H1 (cell line): ENCODE data around the gene PHKA1. TPM values are rescaled to one million over a fixed set of nuclear protein-coding genes. Genes with fewer than 3 reads are reported as not detected.

Experiments used
- E2F6 ChIP-seq: IDR thresholded peaks from 2 replicates; pipeline ENCODE4 v1.6.1; 2012; ENCODE audit warnings: inconsistent platforms
- JUND ChIP-seq: IDR thresholded peaks from 2 replicates; pipeline ENCODE4 v1.6.1; 2011; ENCODE audit warnings: mild to moderate bottlenecking, improper control_type of control experiment, low read length
- KDM5A ChIP-seq: fragments of 200-600 bp; IDR thresholded peaks from 2 replicates; pipeline ENCODE4 v1.7.1; 2012; ENCODE audit warnings: mild to moderate bottlenecking, low read length, inconsistent platforms, mixed read lengths
- MAFK ChIP-seq: IDR thresholded peaks from 2 replicates; pipeline ENCODE4 v1.6.1; 2012; ENCODE audit warnings: low read depth, mild to moderate bottlenecking, improper control_type of control experiment, low read length
- RXRA ChIP-seq: IDR thresholded peaks from 2 replicates; pipeline ENCODE4 v1.6.1; 2011; ENCODE audit warnings: low read depth, mild to moderate bottlenecking, low read length, moderate library complexity; ENCODE audit not compliant: insufficient read depth
- SAP30 ChIP-seq: fragments of 300-600 bp; sonication (generic); IDR thresholded peaks from 2 replicates; pipeline ENCODE4 v1.7.1; 2012; ENCODE audit warnings: low read length, moderate library complexity, mild to moderate bottlenecking, inconsistent platforms; ENCODE audit not compliant: insufficient read depth, insufficient replicate concordance
- SIN3A ChIP-seq, 2 experiments: IDR thresholded peaks in 1 of 2; conservative IDR thresholded peaks in 1 of 2; 2 replicates each; pipeline ENCODE4 v1.6.1; 2011 to 2012; ENCODE audit warnings: low read length in 2 of 2, improper control_type of control experiment in 1 of 2, low read depth in 1 of 2, mild to moderate bottlenecking in 1 of 2
- polyA plus RNA-seq, 7 experiments: library from polyadenylated mRNA; depleted of rRNA in 3 of 7; stranded (reverse) in 5 of 7; unstranded in 2 of 7; fragments of >200 nt in 5 of 7; fragments of 200-250 nt in 2 of 7; gene quantifications; 1 replicate in 5 of 7; 2 replicates in 1 of 7; 4 replicates in 1 of 7; pipeline versions ENCODE4 v1.2.1 to v1.2.3, GENCODE V29; 2011 to 2013; ENCODE audit warnings: missing spikeins in 2 of 7, mixed read lengths in 2 of 7
- total RNA-seq: library from RNA; stranded (reverse); fragmentation: NEBNext Ultra II Directional; extraction: Animal tissue kit (Norgen Biotek cat#: 25700); gene quantifications from 2 replicates; pipeline ENCODE4 v1.2.1, GENCODE V29; 2021
- TF ChIP-seq, protein P1 (sequence below): fragments of 300-600 bp; sonication (generic); IDR thresholded peaks from 2 replicates; pipeline ENCODE4 v1.7.1; 2012; ENCODE audit warnings: low read length, moderate library complexity, mild to moderate bottlenecking, inconsistent platforms; ENCODE audit not compliant: insufficient replicate concordance

PHKA1 gene
- total and polyA plus RNA-seq, 2 of the 8 experiments (the other 6 are each of a cell fraction or from before 2014, with no cell fraction given), result 4.2 to 7.2 TPM

DNA sequence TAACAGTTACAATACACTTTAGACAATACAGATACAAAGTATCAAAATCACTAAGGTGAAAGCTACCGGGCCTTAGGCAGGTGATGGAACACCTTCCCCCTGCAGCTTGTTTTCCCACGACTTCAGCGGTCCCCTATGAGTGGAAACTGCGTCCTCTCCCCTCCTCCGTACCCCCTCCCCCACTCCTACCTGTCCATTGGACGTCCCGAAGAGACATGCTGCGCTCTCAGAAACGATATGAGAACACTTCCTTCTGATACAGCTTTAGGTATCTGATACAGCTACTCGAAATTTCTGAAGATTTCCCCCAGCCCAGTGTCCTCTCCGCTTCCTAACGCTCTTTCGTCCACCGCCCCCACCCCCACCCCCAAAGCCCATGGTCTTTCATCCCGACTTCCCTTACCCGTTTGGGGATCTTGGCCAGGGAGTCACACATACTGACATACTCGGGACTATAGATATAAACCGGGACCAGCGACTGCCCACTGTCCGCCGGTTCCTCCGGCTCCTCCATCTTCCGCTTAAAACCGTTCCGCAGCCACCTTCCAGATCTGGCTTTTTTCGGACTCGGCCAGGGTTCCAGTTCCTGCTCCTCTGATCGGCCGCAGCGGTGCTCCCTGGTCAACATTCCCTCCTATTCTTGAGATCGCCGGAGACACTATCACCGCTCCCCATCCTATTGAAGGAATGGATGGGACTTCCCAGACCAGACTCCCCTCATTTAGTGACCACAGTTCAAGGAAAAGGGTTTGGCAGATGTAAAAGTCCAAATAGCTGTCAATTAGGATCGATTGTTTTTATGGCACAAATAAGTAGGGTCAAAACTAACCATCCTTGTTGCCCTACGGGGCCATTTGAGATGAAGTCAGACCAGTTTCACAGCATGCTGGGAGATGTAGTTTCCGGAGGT lies 141.6 kb downstream of the PHKA1 start, which contains the start of gene HDAC8 (continued):
- TF ChIP-seq E2F6 (no peak), RXRA (no peak), SAP30 (peak; percentile 29), MAFK (no peak), KDM5A (peak; percentile 32; the same call in 1 of the 2 replicates), SIN3A (conservative IDR thresholded peaks at IDR 0.05 in 1 of 2, IDR thresholded peaks at IDR 0.05 in 1 of 2; ENCODE audit: low read depth in 1 of 2, low read length in 2 of 2) (peak in 1 of 2 experiments; percentile 62; a peak in 2 of 4 replicates), JUND (no peak; the same call in 1 of the 2 replicates)
- TF ChIP-seq, protein P1, sequence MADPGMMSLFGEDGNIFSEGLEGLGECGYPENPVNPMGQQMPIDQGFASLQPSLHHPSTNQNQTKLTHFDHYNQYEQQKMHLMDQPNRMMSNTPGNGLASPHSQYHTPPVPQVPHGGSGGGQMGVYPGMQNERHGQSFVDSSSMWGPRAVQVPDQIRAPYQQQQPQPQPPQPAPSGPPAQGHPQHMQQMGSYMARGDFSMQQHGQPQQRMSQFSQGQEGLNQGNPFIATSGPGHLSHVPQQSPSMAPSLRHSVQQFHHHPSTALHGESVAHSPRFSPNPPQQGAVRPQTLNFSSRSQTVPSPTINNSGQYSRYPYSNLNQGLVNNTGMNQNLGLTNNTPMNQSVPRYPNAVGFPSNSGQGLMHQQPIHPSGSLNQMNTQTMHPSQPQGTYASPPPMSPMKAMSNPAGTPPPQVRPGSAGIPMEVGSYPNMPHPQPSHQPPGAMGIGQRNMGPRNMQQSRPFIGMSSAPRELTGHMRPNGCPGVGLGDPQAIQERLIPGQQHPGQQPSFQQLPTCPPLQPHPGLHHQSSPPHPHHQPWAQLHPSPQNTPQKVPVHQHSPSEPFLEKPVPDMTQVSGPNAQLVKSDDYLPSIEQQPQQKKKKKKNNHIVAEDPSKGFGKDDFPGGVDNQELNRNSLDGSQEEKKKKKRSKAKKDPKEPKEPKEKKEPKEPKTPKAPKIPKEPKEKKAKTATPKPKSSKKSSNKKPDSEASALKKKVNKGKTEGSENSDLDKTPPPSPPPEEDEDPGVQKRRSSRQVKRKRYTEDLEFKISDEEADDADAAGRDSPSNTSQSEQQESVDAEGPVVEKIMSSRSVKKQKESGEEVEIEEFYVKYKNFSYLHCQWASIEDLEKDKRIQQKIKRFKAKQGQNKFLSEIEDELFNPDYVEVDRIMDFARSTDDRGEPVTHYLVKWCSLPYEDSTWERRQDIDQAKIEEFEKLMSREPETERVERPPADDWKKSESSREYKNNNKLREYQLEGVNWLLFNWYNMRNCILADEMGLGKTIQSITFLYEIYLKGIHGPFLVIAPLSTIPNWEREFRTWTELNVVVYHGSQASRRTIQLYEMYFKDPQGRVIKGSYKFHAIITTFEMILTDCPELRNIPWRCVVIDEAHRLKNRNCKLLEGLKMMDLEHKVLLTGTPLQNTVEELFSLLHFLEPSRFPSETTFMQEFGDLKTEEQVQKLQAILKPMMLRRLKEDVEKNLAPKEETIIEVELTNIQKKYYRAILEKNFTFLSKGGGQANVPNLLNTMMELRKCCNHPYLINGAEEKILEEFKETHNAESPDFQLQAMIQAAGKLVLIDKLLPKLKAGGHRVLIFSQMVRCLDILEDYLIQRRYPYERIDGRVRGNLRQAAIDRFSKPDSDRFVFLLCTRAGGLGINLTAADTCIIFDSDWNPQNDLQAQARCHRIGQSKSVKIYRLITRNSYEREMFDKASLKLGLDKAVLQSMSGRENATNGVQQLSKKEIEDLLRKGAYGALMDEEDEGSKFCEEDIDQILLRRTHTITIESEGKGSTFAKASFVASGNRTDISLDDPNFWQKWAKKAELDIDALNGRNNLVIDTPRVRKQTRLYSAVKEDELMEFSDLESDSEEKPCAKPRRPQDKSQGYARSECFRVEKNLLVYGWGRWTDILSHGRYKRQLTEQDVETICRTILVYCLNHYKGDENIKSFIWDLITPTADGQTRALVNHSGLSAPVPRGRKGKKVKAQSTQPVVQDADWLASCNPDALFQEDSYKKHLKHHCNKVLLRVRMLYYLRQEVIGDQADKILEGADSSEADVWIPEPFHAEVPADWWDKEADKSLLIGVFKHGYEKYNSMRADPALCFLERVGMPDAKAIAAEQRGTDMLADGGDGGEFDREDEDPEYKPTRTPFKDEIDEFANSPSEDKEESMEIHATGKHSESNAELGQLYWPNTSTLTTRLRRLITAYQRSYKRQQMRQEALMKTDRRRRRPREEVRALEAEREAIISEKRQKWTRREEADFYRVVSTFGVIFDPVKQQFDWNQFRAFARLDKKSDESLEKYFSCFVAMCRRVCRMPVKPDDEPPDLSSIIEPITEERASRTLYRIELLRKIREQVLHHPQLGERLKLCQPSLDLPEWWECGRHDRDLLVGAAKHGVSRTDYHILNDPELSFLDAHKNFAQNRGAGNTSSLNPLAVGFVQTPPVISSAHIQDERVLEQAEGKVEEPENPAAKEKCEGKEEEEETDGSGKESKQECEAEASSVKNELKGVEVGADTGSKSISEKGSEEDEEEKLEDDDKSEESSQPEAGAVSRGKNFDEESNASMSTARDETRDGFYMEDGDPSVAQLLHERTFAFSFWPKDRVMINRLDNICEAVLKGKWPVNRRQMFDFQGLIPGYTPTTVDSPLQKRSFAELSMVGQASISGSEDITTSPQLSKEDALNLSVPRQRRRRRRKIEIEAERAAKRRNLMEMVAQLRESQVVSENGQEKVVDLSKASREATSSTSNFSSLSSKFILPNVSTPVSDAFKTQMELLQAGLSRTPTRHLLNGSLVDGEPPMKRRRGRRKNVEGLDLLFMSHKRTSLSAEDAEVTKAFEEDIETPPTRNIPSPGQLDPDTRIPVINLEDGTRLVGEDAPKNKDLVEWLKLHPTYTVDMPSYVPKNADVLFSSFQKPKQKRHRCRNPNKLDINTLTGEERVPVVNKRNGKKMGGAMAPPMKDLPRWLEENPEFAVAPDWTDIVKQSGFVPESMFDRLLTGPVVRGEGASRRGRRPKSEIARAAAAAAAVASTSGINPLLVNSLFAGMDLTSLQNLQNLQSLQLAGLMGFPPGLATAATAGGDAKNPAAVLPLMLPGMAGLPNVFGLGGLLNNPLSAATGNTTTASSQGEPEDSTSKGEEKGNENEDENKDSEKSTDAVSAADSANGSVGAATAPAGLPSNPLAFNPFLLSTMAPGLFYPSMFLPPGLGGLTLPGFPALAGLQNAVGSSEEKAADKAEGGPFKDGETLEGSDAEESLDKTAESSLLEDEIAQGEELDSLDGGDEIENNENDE, result no peak
